CD4-positive, alpha-beta T cell (primary cell): ENCODE measurements around the gene ALS2CL. TPM values are rescaled to one million over a fixed set of nuclear protein-coding genes. Genes with fewer than 3 reads are reported as not detected.
A peak's percentile ranks its signal among the peaks of the same experiment; 100 is the strongest.

ENCODE experiments used
- ATAC-seq: fragments of 200-7000 bp; cut with Tn5 transposase; one replicate; pipeline ENCODE4 v1.10.0; 2022; ENCODE audit warnings: mild to moderate bottlenecking; ENCODE audit not compliant: poor library complexity
- CTCF ChIA-PET: fragments of 350-600 bp; sonication (Branson Sonifier 250); formaldehyde crosslinking; loops from one replicate; lab custom pipeline; 2021; ENCODE audit warnings: antibody characterized with exemption, inconsistent platforms; lab: Charles Lee
- POLR2A ChIA-PET: fragments of 350-600 bp; sonication (Branson Sonifier 250); formaldehyde crosslinking; loops from one replicate; lab custom pipeline; 2021; ENCODE audit warnings: antibody characterized with exemption, inconsistent platforms; lab: Charles Lee
- DNase-seq, 14 experiments: peaks; one replicate each; pipeline ENCODE4 v3.0.0-alpha.2; 2013 to 2020; ENCODE audit warnings: mixed read lengths in 2 of 14
- H3K27ac ChIP-seq, 2 donors: one replicate each; pipeline versions ENCODE4 v1.5.1 to v1.7.0; 2013; ENCODE audit warnings: low read length in 2 of 2, low read depth in 1 of 2, mild to moderate bottlenecking in 1 of 2
- H3K27me3 ChIP-seq, 2 experiments: 1 replicate in 1 of 2; 2 replicates in 1 of 2; pipeline versions ENCODE4 v1.6.1 to v1.7.0; 2013; ENCODE audit warnings: low read length in 2 of 2, control low read depth in 1 of 2, mild to moderate bottlenecking in 1 of 2, moderate library complexity in 1 of 2; ENCODE audit not compliant: insufficient read depth in 2 of 2, control insufficient read depth in 1 of 2
- H3K36me3 ChIP-seq: one replicate; pipeline ENCODE4 v1.6.1; 2013; ENCODE audit warnings: low read length, control low read depth; ENCODE audit not compliant: insufficient read depth
- H3K4me1 ChIP-seq: one replicate; pipeline ENCODE4 v1.6.1; 2013; ENCODE audit warnings: low read length, control low read depth; ENCODE audit not compliant: insufficient read depth
- H3K4me3 ChIP-seq: one replicate; pipeline ENCODE4 v1.5.1; 2013; ENCODE audit warnings: mild to moderate bottlenecking, low read length, moderate library complexity
- H3K9me3 ChIP-seq, 2 experiments: 1 replicate in 1 of 2; 2 replicates in 1 of 2; pipeline versions ENCODE4 v1.6.1 to v1.7.0; 2013; ENCODE audit warnings: low read length in 2 of 2, mild to moderate bottlenecking in 2 of 2, control low read depth in 1 of 2, moderate library complexity in 1 of 2; ENCODE audit not compliant: control insufficient read depth in 1 of 2, insufficient read depth in 1 of 2
- H3K27ac Mint-ChIP-seq: one replicate; pipeline ENCODE4 v1.8.0; 2020; ENCODE audit warnings: mixed read lengths
- H3K27me3 Mint-ChIP-seq: one replicate; pipeline ENCODE4 v1.8.0; 2021; ENCODE audit warnings: mixed read lengths
- H3K36me3 Mint-ChIP-seq: one replicate; pipeline ENCODE4 v1.8.0; 2021; ENCODE audit warnings: low read depth, mixed read lengths
- H3K4me1 Mint-ChIP-seq: one replicate; pipeline ENCODE4 v1.8.0; 2021; ENCODE audit warnings: low read depth, mixed read lengths
- H3K4me3 Mint-ChIP-seq: one replicate; pipeline ENCODE4 v1.8.0; 2020; ENCODE audit warnings: mild to moderate bottlenecking, mixed read lengths
- H3K9me3 Mint-ChIP-seq: one replicate; pipeline ENCODE4 v1.8.0; 2020; ENCODE audit warnings: mixed read lengths
- intact Hi-C, 2 experiments: fragments of 100-400 bp; cut with DNase I in 1 of 2; cut with micrococcal nuclease in 1 of 2; formaldehyde crosslinking; loops; one replicate each; pipeline versions ENCODE4 v1.15.1 to v1.9.0; 2023 to 2025; cut with DNase I, micrococcal nuclease
- total RNA-seq, 174 experiments: library from RNA in 2 of 174; stranded (reverse) in 2 of 174; gene quantifications; one replicate each; pipeline ENCODE4 v1.2.3 and lab custom pipeline; 2021 to 2026
- TF ChIP-seq, protein P1 (sequence below): fragments of 200-600 bp; IDR thresholded peaks from one replicate; pipeline ENCODE4 v1.8.0; 2022; ENCODE audit warnings: antibody characterized with exemption, mild to moderate bottlenecking

Gene ALS2CL
- total RNA-seq, 2 experiments from 2014 or later = 45.8 to 47.6 TPM

DNA sequence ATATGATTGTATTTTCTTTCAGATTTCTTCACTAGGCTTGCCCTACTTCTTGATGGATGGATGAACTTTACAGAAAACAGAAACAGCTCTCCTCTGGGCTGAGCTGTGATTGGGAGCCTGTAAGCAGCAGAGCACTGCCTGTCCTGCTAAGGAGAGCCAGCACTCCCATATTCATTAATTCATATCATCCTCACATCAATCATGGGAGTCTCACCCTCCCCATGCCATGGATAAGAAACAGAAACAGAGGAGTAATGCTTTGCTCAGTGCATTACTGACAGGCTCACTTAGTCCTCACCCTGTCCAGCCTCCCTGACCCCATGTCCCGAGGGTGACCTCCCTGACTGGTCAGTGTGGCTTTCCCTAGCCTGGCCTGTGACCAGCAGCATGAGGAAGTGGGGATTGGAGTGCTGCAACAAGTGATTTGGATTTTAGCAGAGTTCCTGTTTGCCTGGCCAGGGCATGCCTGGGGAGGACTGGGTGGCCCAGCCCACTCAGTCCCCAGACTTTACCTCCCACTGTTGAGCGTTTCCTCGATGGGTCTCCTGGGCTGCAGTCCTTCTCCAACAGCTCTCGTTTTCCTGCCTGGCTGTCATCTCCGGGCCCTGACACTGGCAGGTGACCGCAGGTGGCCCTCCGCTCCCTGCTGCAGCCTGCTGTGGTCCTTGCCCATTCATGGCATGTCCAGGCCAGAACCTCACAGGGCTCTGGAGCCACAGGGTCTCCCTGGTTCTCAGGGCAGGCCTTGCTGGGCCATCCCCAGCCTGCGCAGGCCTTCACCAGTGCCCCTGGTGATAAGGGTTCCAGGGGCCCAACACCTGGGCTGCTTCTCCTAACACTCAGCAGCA, 6.4 kb upstream of the ALS2CL start:
- ChIA-PET CTCF (no interaction called here), POLR2A (no interaction called here)
- peaks cover 0 to 9% of the 10 kb centered on the region in 2 experiments for H3K27me3 ChIP-seq
- Mint-ChIP-seq H3K27ac (peak overlapping the region; percentile 65), H3K27me3 (no peaks in the 10 kb centered on the region), H3K36me3 (no peaks in the 10 kb centered on the region), H3K9me3 (no peaks in the 10 kb centered on the region), H3K4me3 (peak overlapping the region; percentile 45), H3K4me1 (peaks cover 64% of the 10 kb centered on the region)
- no peaks in the 10 kb centered on the region for H3K36me3 ChIP-seq
- no peak overlapping the region for H3K4me3 ChIP-seq
- peaks cover 57% of the 10 kb centered on the region for H3K4me1 ChIP-seq
- TF ChIP-seq, protein P1, sequence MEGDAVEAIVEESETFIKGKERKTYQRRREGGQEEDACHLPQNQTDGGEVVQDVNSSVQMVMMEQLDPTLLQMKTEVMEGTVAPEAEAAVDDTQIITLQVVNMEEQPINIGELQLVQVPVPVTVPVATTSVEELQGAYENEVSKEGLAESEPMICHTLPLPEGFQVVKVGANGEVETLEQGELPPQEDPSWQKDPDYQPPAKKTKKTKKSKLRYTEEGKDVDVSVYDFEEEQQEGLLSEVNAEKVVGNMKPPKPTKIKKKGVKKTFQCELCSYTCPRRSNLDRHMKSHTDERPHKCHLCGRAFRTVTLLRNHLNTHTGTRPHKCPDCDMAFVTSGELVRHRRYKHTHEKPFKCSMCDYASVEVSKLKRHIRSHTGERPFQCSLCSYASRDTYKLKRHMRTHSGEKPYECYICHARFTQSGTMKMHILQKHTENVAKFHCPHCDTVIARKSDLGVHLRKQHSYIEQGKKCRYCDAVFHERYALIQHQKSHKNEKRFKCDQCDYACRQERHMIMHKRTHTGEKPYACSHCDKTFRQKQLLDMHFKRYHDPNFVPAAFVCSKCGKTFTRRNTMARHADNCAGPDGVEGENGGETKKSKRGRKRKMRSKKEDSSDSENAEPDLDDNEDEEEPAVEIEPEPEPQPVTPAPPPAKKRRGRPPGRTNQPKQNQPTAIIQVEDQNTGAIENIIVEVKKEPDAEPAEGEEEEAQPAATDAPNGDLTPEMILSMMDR = no peak
- intact Hi-C loops = loop anchor here (10.0 kb wide), 2 partner anchors 465 to 625 kb away; partner anchors contain the start of gene SETD2 (in 1 of the 2)
- no peak overlapping the region for H3K27ac ChIP-seq
- H3K9me3 ChIP-seq = peaks cover 0 to 7% of the 10 kb centered on the region in 2 experiments
- DNase-seq (peak in 2 of 14 experiments; percentile 46 to 60), ATAC-seq (no peak)

GRCh38 chr3:46695962-46696894, 2.7 kb upstream of the ALS2CL start:
- H3K4me1 ChIP-seq = peaks cover 78% of the 10 kb centered on the region
- peak overlapping the region; percentile 84 for H3K4me3 Mint-ChIP-seq
- peak in 2 of 14 experiments; percentile 24 to 44 for DNase-seq
- H3K27me3 Mint-ChIP-seq = no peaks in the 10 kb centered on the region
- H3K9me3 Mint-ChIP-seq = no peaks in the 10 kb centered on the region
- peak overlapping the region; percentile 64 to 65 for H3K27ac ChIP-seq
- ATAC-seq = no peak
- ChIA-PET CTCF (no interaction called here), POLR2A (interaction anchor here (0.6 kb wide), 1 partner anchor 648 kb away, joined by 3 read pairs; no protein-coding TSS in a partner anchor)
- no peaks in the 10 kb centered on the region for H3K36me3 ChIP-seq
- H3K27ac Mint-ChIP-seq = peak overlapping the region; percentile 90
- intact Hi-C loops = loop anchor here in 1 of 2 experiments (10.0 kb wide), 1 partner anchor 469 kb away; the partner anchor contains the start of gene SETD2
- peaks cover 0 to 4% of the 10 kb centered on the region in 2 experiments for H3K27me3 ChIP-seq
- H3K4me3 ChIP-seq = peak overlapping the region; percentile 11
- H3K9me3 ChIP-seq = peaks cover 0 to 7% of the 10 kb centered on the region in 2 experiments
- TF ChIP-seq, protein P1 = no peak
- H3K4me1 Mint-ChIP-seq = peaks cover 84% of the 10 kb centered on the region
- H3K36me3 Mint-ChIP-seq = no peaks in the 10 kb centered on the region
